ENCODE data around the gene PYDC2.

DNA sequence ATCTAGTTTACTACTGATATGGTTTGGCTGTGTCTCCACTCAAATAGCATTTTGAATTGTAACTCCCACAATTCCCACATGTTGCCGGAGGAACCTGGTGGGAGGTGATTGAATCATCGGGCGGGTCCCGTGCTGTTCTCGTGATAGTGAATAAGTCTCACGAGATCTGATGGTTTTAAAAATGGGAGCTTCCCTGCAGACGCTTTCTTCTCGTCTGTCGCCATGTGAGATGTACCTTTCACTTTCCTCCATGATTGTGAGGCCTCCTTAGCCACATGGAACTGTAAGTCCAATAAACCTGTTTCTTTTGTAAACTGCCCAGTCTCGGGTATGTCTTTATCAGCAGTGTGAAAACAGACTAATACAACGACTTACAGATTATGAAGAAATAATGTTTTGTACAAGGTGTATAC is 35.6 kb upstream of the PYDC2 start:
- TF ChIP-seq, protein P1, sequence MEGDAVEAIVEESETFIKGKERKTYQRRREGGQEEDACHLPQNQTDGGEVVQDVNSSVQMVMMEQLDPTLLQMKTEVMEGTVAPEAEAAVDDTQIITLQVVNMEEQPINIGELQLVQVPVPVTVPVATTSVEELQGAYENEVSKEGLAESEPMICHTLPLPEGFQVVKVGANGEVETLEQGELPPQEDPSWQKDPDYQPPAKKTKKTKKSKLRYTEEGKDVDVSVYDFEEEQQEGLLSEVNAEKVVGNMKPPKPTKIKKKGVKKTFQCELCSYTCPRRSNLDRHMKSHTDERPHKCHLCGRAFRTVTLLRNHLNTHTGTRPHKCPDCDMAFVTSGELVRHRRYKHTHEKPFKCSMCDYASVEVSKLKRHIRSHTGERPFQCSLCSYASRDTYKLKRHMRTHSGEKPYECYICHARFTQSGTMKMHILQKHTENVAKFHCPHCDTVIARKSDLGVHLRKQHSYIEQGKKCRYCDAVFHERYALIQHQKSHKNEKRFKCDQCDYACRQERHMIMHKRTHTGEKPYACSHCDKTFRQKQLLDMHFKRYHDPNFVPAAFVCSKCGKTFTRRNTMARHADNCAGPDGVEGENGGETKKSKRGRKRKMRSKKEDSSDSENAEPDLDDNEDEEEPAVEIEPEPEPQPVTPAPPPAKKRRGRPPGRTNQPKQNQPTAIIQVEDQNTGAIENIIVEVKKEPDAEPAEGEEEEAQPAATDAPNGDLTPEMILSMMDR (IDR thresholded peaks at IDR 0.05) = no peak
- TF ChIP-seq POLR2A (IDR thresholded peaks at IDR 0.05) (no peak), POLR2AphosphoS5 (IDR thresholded peaks at IDR 0.05) (no peak)
